GM04503 (cell line): ENCODE results near the gene GCLC.

Experiments used
- DNase-seq: peaks from one replicate; pipeline ENCODE4 v3.0.0-alpha.2; 2012; ENCODE audit warnings: low read depth

The GCLC gene

DNA sequence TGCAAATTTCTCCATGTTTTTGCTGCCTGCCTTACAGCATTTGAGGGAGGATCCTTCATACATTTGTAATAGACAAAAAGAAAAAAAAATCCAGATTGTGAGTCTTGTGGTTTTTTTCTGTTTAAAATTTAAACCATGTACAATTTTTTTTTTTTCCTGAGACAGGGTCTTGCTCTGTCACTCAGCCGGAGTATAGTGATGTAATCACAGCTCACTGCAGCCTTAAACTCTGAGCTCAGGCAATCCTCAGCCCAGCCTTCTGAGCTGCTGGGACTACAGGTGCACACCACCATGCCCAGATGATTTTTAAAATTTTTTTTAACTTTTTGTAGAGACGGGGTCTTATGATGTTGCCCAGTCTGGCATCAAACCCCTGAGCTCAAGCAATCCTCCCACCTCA, 97.0 kb downstream of the GCLC start:
- no peak for DNase-seq
